Posterior cingulate gyrus (tissue), 11 donors: ENCODE measurements around the gene FAM219B.
"Not testable (repeated sequence)": the region's sequence is repeated elsewhere in the genome, so short reads cannot be mapped to it uniquely, and the experiment has no call there.

Experiments used
- DNase-seq, 10 donors: peaks; one replicate each; pipeline versions ENCODE4 v3.0.0 to v3.0.0-alpha.2; 2020 to 2021; ENCODE audit warnings: mixed read lengths in 3 of 10
- intact Hi-C: fragments of 100-400 bp; cut with DNase I; formaldehyde crosslinking; loops from one replicate; pipeline ENCODE4 v1.15.1; 2023

The FAM219B gene

GRCh38 chr15:74906067-74906449 is 593 bp downstream of the FAM219B start:
- intact Hi-C loops, result loop anchor here (1.0 to 5.0 kb wide), 3 partner anchors 32 to 63 kb away; partner anchors contain the start of genes COX5A, SCAMP2 and ULK3
- peak in 6 of 10 donors; percentile 18 to 84 (median 32) for DNase-seq

GRCh38 chr15:74904190-74904805 is 2.4 kb downstream of the FAM219B start:
- intact Hi-C loops, result loop anchor here (5.0 kb wide), 1 partner anchor 122 kb away; the partner anchor contains the start of gene CSK
- DNase-seq, result peak in 1 of 10 donors; percentile 59

- intact Hi-C loops, result loop anchor here (5.0 kb wide), 1 partner anchor 121 kb away; the partner anchor contains the start of gene CSK
- no peak for DNase-seq
Observed at GRCh38 chr15:74903676-74904075, 3.0 kb downstream of the FAM219B start.

GRCh38 chr15:74902295-74903075 is 4.2 kb downstream of the FAM219B start:
- intact Hi-C loops, result loop anchor here (5.0 kb wide), 1 partner anchor 120 kb away; the partner anchor contains the start of gene CSK
- peak in 2 of 10 donors; percentile 28 to 33 for DNase-seq

- peak in 6 of 10 donors; percentile 45 to 90 (median 54) for DNase-seq
- intact Hi-C loops, result loop anchor here (5.0 kb wide), 1 partner anchor 119 kb away; the partner anchor contains the start of gene CSK
Observed at GRCh38 chr15:74901612-74902063, 5.0 kb downstream of the FAM219B start.

DNA sequence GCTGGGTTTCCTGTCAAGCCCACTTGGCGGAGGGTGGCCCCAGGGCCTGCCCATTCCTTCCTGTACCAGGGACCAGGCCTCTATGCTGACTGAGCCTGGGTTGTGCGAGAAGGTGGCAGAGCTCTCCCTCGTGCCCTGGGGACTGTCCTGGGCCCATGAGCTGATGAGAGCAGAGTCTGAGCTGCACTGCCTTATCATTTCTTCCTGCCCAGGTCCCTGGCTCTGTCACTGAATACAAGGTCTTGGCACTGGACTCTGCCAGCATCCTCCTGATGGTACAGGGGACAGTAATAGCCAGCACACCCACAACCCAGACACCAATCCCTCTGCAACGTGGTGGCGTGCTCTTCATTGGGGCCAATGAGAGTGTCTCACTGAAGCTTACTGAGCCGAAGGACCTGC is 9.3 kb downstream of the FAM219B start:
- intact Hi-C loops, result no loop called here
- DNase-seq, result peak in 2 of 10 donors; percentile 44 to 70

DNA sequence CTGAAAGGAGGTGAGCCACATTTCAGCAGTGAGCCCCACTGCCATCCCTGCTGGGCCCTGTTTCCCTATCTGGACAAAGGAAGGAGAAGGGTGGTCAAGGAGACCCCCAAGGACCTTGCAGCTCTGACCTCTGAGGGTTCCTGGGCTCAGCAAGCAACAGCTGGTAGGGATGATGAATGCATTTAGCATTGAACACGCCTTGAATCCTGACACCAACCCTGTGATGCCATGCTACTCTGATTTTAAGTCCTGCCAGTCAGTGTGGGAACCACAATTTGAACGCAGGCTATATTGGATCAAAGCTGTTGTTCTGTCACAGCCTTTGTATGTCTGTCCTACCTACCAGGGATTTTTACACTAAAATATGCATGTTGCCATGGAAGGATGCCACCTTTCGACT is 10.3 kb downstream of the FAM219B start:
- intact Hi-C loops, result no loop called here
- no peak for DNase-seq

- intact Hi-C loops, result no loop called here
- peak in 2 of 10 donors; percentile 4 to 47 for DNase-seq
Observed at GRCh38 chr15:74895830-74896229, 10.8 kb downstream of the FAM219B start.

DNA sequence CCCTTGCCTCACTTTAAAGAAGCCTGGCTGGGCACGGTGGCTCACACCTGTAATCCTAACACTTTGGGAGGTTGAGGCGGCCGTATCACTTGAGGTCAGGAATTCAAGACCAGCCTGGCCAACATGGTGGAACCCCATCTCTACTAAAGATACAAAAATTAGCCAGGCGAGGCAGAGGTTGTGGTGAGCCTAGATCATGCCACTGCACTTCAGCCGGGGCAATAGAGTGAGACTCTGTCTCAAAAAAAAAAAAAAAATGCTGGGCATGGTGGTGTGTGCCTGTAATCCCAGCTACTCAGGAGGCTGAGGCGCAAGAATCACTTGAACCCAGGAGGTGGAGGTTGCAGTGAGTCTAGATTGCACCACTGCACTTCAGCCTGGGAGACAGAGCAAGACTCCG is 12.3 kb downstream of the FAM219B start:
- DNase-seq, result peak in 2 of 10 donors; percentile 16 to 18
- intact Hi-C loops, result not testable (repeated sequence)

DNA sequence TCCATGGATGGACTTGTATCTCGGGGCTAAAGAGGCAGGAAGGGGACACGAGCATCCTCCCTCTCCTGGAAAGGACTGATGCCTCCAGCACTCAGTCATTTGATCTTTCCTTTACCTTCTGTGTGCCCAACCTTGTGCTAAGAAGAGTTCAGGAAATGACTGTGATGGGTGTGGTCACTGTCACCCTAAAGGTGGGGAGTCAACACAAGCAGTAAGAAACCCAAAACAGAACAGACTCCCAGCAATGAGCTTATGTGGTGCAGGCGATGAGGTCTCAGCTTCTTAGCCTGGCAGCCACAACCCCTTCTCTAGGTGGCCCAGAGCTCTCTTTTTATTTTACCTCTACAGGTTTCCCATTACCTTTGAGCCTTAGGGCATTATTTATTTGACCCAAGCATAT is 13.0 kb downstream of the FAM219B start:
- DNase-seq, result peak in 1 of 10 donors; percentile 8
- intact Hi-C loops, result no loop called here

DNA sequence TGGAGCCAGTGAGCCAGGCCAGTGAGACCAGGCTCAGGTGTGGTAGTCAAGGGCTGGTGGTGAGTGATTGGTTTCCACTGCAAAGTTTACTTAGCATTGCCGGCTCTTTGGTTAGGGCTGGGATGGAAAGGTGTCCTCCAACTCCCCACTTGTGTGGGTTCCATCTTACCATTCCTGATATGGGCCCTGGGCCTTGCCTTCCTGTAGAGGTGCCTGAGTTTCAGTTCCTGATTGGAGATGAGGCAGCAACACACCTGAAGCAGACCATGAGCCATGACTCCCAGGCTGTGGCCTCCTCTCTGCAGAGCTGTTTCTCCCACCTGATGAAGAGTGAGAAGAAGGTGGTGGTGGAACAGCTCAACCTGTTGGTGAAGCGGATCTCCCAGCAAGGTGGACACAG is 13.7 kb downstream of the FAM219B start:
- intact Hi-C loops, result no loop called here
- DNase-seq, result peak in 2 of 10 donors; percentile 8 to 36

GRCh38 chr15:74892313-74892712 is 14.3 kb downstream of the FAM219B start:
- DNase-seq, result peak in 2 of 10 donors; percentile 55 to 68
- intact Hi-C loops, result no loop called here

- no peak for DNase-seq
- intact Hi-C loops, result no loop called here
Observed at GRCh38 chr15:74891469-74891868, 15.2 kb downstream of the FAM219B start.

GRCh38 chr15:74890665-74890960 is 16.0 kb downstream of the FAM219B start:
- DNase-seq, result no peak
- intact Hi-C loops, result no loop called here

- intact Hi-C loops, result no loop called here
- peak; percentile 84 to 98 (median 92) for DNase-seq
Observed at GRCh38 chr15:74889883-74890664, 16.6 kb downstream of the FAM219B start, which contains the start of gene MPI. Gene MPI, plus strand, starts transcription at chr15:74890042. Its CDS starts 32 bp downstream, at chr15:74890074.

DNA sequence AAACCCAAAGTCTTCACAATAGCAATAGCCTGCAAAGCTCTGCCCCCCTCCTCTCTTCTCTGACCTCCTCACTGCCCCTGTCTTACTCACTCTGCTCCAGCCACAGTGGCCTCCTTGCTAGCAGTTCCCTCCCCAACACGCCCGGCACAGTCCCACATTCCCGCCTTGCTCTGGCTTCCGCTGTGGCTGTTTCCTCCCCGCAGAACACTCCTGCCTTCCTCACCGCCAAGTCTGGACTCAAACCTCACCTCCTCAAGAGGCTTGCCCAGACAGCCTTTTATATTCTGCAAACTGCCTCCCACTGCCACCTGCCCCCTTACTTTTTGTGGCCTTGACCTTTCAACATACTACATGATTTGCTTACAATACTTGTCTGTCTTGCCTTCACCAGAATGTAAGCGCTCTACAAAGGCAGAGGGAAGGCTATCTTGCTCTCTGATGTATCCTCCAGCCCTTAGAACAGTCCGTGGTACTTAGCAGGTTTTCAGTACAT is 17.2 kb downstream of the FAM219B start:
- intact Hi-C loops, result no loop called here
- DNase-seq, result peak in 9 of 10 donors; percentile 36 to 93 (median 56)

- DNase-seq, result peak in 2 of 10 donors; percentile 2 to 13
- intact Hi-C loops, result no loop called here
Observed at GRCh38 chr15:74888716-74889115, 17.9 kb downstream of the FAM219B start.

DNA sequence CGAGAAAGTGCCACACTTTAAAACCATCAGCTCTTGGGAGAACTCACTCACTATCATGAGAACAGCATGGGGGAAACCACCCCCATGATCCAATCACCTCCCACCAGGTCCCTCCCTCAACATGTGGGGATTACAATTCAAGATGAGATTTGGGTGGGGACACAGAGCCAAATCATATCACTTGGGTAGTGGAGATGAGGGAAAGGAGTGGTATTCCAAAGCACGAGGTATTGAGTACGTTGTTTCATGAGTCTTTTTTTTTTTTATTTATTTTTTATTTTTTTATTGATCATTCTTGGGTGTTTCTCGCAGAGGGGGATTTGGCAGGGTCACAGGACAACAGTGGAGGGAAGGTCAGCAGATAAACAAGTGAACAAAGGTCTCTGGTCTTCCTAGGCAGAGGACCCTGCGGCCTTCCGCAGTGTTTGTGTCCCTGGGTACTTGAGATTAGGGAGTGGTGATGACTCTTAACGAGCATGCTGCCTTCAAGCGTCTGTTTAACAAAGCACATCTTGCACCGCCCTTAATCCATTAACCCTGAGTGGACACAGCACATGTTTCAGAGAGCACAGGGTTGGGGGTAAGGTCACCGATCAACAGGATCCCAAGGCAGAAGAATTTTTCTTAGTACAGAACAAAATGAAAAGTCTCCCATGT is 19.0 kb downstream of the FAM219B start:
- intact Hi-C loops, result not testable (repeated sequence)

GRCh38 chr15:74885461-74885860 is 21.2 kb downstream of the FAM219B start:
- peak in 1 of 10 donors; percentile 18 for DNase-seq
- intact Hi-C loops, result no loop called here

More for the DNA sequence above, 19.0 kb downstream of the FAM219B start:
- DNase-seq, result peak in 1 of 10 donors; percentile 2
